Spleen (tissue), 7 donors: Measurements from ENCODE around the gene DMP1.

Experiments
- CTCF ChIP-seq, 11 experiments: fragments of 200-600 bp in 7 of 11; fragments of 450-650 bp in 4 of 11; sonication (generic) in 4 of 11; IDR thresholded peaks in 8 of 11; conservative IDR thresholded peaks in 3 of 11; 1 replicate in 7 of 11; 2 replicates in 4 of 11; pipeline versions ENCODE4 v1.4.0 to v1.8.0; 2016 to 2021; ENCODE audit warnings: antibody characterized with exemption in 11 of 11, inconsistent platforms in 4 of 11, mild to moderate bottlenecking in 1 of 11
- POLR2A ChIP-seq, 3 donors: fragments of 450-650 bp; IDR thresholded peaks; one replicate each; pipeline ENCODE4 v1.5.1; 2017; ENCODE audit warnings: antibody characterized with exemption in 3 of 3, mild to moderate bottlenecking in 1 of 3
- donor health status: DM: no; HTN: no; CAD: no; lungs with moderate emphysema.
- donor health status: DM: no; HTN: no; CAD: no.
- donor health status: DM: no; HTN: no; CAD: no.

- TF ChIP-seq CTCF (IDR thresholded peaks at IDR 0.05 in 8 of 11, conservative IDR thresholded peaks at IDR 0.05 in 3 of 11): no peak
- TF ChIP-seq POLR2A (IDR thresholded peaks at IDR 0.05): no peak
Observed at GRCh38 chr4:87608229-87608628, 41.9 kb upstream of the DMP1 start, which contains the start of gene DSPP.
